Mesothelial cell of epicardium (in vitro differentiated cells): Measurements from ENCODE around the gene MEGF8. TPM values are rescaled to one million over a fixed set of nuclear protein-coding genes. Genes with fewer than 3 reads are reported as not detected.
"Not testable (repeated sequence)": the region's sequence is repeated elsewhere in the genome, so short reads cannot be mapped to it uniquely, and the experiment has no call there.

Experiments used
- DNase-seq, 2 experiments: peaks; one replicate each; pipeline ENCODE4 v3.0.0; 2021; ENCODE audit warnings: low spot score in 2 of 2; ENCODE audit not compliant: unreplicated experiment in 2 of 2
- H3K27ac Mint-ChIP-seq: 2 replicates; pipeline ENCODE4 v1.8.0; 2021; ENCODE audit warnings: mixed read lengths
- H3K27me3 Mint-ChIP-seq: 2 replicates; pipeline ENCODE4 v1.8.0; 2021; ENCODE audit warnings: low read depth, mixed read lengths
- H3K36me3 Mint-ChIP-seq: 2 replicates; pipeline ENCODE4 v1.8.0; 2021; ENCODE audit warnings: mixed read lengths
- H3K4me1 Mint-ChIP-seq: 2 replicates; pipeline ENCODE4 v1.8.0; 2021; ENCODE audit warnings: mixed read lengths
- H3K4me3 Mint-ChIP-seq: 2 replicates; pipeline ENCODE4 v1.8.0; 2021; ENCODE audit warnings: mild to moderate bottlenecking, moderate library complexity, mixed read lengths
- H3K9me3 Mint-ChIP-seq: 2 replicates; pipeline ENCODE4 v1.8.0; 2021; ENCODE audit warnings: mixed read lengths
- total RNA-seq: library from RNA; stranded (reverse); gene quantifications from 3 replicates; pipeline ENCODE4 v1.2.1, GENCODE V29; 2021
- TF ChIP-seq, protein P1 (sequence below): fragments of 200-600 bp; sonication (generic); IDR thresholded peaks from one replicate; pipeline ENCODE4 v1.5.0; 2021; ENCODE audit warnings: antibody characterized with exemption; ENCODE audit not compliant: unreplicated experiment

Gene MEGF8
- total RNA-seq, 1 donor from 2014 or later = 58.9 TPM

DNA sequence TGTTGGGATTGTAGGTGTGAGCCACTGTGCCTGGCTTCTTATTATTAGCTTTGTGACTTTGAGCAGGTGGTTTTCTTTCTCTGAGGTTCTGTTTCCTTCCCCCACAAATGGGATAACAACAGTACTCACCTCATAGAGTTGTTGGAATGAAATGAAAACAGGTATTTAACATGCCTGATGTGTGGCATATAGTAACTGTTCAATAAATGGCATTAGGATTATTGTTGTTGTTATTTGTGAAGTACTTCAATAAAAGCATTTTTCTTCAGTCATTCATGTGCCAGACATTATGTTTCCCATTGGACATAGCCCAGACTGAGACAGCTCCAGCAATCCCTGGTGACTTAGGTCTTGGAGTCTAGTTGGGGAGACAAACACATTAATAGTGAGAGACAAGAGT lies 1.5 kb downstream of the MEGF8 start:
- H3K4me1 Mint-ChIP-seq = peaks cover 27% of the 10 kb centered on the region
- peaks cover 28% of the 10 kb centered on the region for H3K27me3 Mint-ChIP-seq
- TF ChIP-seq, protein P1, sequence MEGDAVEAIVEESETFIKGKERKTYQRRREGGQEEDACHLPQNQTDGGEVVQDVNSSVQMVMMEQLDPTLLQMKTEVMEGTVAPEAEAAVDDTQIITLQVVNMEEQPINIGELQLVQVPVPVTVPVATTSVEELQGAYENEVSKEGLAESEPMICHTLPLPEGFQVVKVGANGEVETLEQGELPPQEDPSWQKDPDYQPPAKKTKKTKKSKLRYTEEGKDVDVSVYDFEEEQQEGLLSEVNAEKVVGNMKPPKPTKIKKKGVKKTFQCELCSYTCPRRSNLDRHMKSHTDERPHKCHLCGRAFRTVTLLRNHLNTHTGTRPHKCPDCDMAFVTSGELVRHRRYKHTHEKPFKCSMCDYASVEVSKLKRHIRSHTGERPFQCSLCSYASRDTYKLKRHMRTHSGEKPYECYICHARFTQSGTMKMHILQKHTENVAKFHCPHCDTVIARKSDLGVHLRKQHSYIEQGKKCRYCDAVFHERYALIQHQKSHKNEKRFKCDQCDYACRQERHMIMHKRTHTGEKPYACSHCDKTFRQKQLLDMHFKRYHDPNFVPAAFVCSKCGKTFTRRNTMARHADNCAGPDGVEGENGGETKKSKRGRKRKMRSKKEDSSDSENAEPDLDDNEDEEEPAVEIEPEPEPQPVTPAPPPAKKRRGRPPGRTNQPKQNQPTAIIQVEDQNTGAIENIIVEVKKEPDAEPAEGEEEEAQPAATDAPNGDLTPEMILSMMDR = no peak
- DNase-seq = no peak
- H3K9me3 Mint-ChIP-seq = no peaks in the 10 kb centered on the region
- H3K27ac Mint-ChIP-seq = no peak overlapping the region
- peaks cover 3% of the 10 kb centered on the region for H3K36me3 Mint-ChIP-seq
- H3K4me3 Mint-ChIP-seq = peak overlapping the region; percentile 85

DNA sequence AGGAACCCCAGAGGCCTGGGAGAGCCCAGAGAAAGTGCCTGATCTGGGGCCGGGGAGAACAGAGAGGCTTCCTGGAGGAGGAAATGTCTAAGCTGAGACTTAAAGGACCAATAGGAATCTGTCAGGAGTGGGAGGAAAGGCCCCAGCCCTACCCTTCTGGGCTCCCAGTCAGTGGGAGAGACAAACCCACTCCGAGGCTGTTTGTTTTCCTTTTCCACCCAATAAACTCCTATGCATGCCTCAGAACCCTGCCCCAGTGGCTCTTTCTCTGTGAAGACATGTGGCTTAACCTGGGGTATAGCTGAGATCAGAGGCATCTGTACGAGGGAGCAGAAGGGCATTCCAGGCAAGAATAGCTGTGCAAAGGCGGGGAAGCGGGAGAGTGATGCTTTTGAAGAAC lies 1.9 kb downstream of the MEGF8 start:
- H3K27me3 Mint-ChIP-seq = peaks cover 24% of the 10 kb centered on the region
- peaks cover 27% of the 10 kb centered on the region for H3K4me1 Mint-ChIP-seq
- no peaks in the 10 kb centered on the region for H3K9me3 Mint-ChIP-seq
- TF ChIP-seq, protein P1 = no peak
- H3K4me3 Mint-ChIP-seq = peak overlapping the region; percentile 85
- H3K27ac Mint-ChIP-seq = no peak overlapping the region
- no peak for DNase-seq
- H3K36me3 Mint-ChIP-seq = peaks cover 3% of the 10 kb centered on the region

DNA sequence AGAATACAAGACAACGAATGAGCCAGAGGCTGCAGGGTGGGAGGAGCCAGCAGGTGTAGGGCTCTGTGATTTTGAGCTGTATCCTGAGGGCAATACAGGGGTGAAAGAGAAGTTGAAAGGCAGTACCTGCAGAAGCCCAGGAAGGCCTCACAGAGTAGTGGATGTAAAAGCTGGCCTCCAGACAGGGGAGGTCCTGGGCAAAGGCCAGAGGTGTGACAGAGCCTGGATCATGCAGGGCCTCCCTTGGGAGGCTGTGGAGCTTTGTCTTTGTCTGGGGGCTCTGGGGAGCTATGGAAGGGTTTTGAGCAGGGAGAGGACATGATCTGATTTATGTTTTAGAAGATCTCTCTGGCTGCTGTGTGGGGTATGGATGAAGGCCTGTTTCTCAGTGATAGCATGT lies 2.7 kb downstream of the MEGF8 start:
- H3K27ac Mint-ChIP-seq = no peak overlapping the region
- TF ChIP-seq, protein P1 = no peak

DNA sequence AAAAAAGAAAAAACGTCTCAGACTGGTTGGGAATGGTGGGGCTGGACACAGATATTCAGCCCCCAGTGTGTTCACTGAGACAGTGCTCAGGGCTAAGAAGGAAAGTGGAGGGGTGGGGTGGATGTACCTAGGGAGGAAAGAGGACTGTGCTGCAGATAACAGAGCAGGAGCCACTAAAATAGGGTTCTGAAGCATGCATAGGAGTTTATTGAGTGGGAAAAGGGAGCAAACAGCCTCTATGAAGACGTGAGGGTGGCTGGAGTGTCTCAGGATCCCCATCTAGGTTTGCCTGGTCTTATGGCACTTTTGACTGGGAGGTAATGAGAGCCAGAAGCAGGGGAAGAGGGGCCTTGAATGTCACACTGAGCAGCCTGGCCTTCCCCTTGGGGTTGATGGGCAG lies 3.4 kb downstream of the MEGF8 start:
- H3K27ac Mint-ChIP-seq = no peak overlapping the region
- TF ChIP-seq, protein P1 = no peak
- H3K4me3 Mint-ChIP-seq = no peak overlapping the region
- peaks cover 27% of the 10 kb centered on the region for H3K4me1 Mint-ChIP-seq
- H3K36me3 Mint-ChIP-seq = peaks cover 3% of the 10 kb centered on the region
- DNase-seq = no peak
- H3K27me3 Mint-ChIP-seq = peaks cover 10% of the 10 kb centered on the region
- H3K9me3 Mint-ChIP-seq = no peaks in the 10 kb centered on the region

More for the DNA sequence above, 2.7 kb downstream of the MEGF8 start:
- Mint-ChIP-seq H3K27me3 (peaks cover 17% of the 10 kb centered on the region), H3K4me1 (peaks cover 27% of the 10 kb centered on the region), H3K36me3 (peaks cover 3% of the 10 kb centered on the region), H3K4me3 (no peak overlapping the region), H3K9me3 (no peaks in the 10 kb centered on the region)
- no peak for DNase-seq

DNA sequence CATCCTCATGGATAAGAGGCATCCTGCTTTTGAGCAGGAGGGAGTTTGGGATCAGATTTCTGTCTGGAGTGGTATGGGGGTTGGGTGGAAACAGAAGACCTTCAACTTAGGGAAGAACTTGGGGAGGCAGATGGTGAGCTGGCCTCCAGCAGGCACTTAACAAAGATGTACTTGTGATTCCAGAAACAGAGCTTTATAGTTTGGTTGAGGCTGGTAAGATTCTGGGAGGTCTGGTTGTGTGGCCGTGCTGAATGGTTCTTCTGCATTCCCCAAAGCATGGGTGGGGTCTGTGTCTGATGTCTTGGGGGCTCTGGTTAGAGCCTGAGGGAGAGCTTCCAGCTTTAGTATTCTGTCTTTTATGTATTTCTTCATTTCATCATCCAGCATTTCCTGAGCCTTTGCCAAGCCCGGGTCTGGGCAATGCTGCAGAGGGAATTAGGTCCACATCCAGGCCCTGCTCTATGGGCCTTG lies 4.8 kb downstream of the MEGF8 start:
- Mint-ChIP-seq H3K36me3 (no peaks in the 10 kb centered on the region), H3K9me3 (no peaks in the 10 kb centered on the region), H3K27me3 (peaks cover under 1% of the 10 kb centered on the region), H3K4me3 (no peak overlapping the region), H3K4me1 (peaks cover 22% of the 10 kb centered on the region), H3K27ac (no peak overlapping the region)
- TF ChIP-seq, protein P1 = no peak
- DNase-seq = no peak

DNA sequence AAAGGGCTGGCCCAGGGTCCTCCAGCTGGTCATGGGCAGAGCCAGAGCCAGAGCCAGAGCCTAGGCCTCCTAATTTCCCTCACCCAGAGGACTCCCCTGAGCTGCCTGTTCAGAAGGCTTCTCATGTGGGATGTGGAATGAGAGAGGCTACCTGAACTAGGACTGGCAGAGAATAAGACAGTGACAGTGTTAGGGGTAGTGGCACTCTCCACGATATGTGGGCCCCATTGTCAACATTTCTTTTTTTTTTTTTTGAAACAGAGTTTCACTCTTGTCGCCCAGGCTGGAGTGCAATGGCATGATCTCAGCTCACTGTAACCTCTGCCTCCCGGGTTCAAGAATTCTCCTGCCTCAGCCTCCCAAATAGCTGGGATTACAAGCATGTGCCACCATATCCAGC lies 5.9 kb downstream of the MEGF8 start:
- DNase-seq, H3K9me3 Mint-ChIP-seq, H3K27me3 Mint-ChIP-seq, H3K27ac Mint-ChIP-seq, H3K36me3 Mint-ChIP-seq, H3K4me3 Mint-ChIP-seq: not testable (repeated sequence)
- H3K4me1 Mint-ChIP-seq = peaks cover 21% of the 10 kb centered on the region
